ENCODE measurements around the gene MFN1. TPM values are rescaled to one million over a fixed set of nuclear protein-coding genes. Genes with fewer than 3 reads are reported as not detected.
A peak's percentile ranks its signal among the peaks of the same experiment; 100 is the strongest.

Gene MFN1
- total and polyA plus RNA-seq, 2 of the 13 experiments (the other 11 are each of a cell fraction or from before 2014, with no cell fraction given): 25.2 to 37.5 TPM

DNA sequence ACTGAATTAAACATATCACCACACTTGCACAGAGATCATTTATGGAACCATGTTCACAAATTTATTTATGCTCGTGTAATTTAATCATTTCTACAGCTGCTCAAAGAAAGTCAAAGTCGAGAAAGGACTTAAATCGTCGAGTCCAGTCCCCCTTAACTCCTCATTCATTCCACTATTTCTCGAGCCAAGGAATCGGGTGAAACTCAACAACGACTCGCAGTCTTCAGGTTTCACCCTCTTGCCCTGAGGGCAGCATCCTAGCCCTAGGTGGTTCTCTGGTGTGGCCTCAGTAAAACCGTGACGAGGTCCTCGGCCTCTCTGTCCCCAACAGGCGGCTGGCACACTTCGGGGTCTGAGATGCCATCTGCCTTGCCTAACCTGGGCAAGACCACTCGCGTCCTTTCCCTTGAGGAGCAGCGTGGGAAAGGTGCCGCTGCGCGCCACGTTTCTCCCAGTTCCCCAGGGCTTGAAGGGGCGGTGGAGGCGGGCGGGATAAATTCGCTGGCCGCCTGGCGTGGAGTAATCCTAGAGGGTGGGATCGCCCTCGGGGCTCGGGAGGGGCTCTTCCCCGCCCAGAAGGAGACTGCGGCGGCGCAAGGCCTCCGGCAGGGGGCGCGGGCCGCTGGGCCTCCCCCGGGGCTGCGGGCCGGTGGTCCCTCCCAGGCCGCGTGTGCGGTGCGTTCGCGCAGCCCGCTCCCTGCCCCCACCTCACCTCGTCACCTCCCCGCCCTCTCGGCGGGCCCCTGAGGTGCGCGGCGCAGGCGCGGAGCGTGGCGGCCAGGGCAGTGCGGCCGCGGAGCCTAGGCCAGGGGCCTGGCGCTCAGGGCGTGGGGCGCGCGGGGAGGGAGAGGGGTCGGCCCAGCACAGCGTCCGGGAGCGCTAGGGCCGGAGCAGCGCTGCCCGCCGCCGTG lies 25.0 kb upstream of the MFN1 start, which contains the start of gene ZNF639 (continued):
- TF ChIP-seq, protein P1, sequence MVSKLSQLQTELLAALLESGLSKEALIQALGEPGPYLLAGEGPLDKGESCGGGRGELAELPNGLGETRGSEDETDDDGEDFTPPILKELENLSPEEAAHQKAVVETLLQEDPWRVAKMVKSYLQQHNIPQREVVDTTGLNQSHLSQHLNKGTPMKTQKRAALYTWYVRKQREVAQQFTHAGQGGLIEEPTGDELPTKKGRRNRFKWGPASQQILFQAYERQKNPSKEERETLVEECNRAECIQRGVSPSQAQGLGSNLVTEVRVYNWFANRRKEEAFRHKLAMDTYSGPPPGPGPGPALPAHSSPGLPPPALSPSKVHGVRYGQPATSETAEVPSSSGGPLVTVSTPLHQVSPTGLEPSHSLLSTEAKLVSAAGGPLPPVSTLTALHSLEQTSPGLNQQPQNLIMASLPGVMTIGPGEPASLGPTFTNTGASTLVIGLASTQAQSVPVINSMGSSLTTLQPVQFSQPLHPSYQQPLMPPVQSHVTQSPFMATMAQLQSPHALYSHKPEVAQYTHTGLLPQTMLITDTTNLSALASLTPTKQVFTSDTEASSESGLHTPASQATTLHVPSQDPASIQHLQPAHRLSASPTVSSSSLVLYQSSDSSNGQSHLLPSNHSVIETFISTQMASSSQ (IDR thresholded peaks at IDR 0.05; ENCODE audit: low read depth): no peak
- TF ChIP-seq, protein P1 (CRISPR knock-in tag; IDR thresholded peaks at IDR 0.05; ENCODE audit: borderline replicate concordance): peak; percentile 65; the same call in 1 of the 2 replicates
- TF ChIP-seq ZNF10 (CRISPR knock-in tag; IDR thresholded peaks at IDR 0.05; ENCODE audit: borderline replicate concordance, low read depth): no peak
- peak; percentile 38; the same call in 1 of the 2 replicates for TF ChIP-seq CREB1 (IDR thresholded peaks at IDR 0.05)
- TF ChIP-seq CREB1 (CRISPR knock-in tag; IDR thresholded peaks at IDR 0.05): no peak
- 0 out of 2 replicates have a peak, but pooled peaks have one; percentile 8 for TF ChIP-seq FOXA3 (CRISPR knock-in tag; IDR thresholded peaks at IDR 0.05)
- TF ChIP-seq GATAD2A (CRISPR knock-in tag; IDR thresholded peaks at IDR 0.05): peak; percentile 69
- TF ChIP-seq IRX3 (CRISPR knock-in tag; IDR thresholded peaks at IDR 0.05; ENCODE audit: borderline replicate concordance, low read depth): peak; percentile 81; the same call in 1 of the 2 replicates
- TF ChIP-seq HOXA5 (CRISPR knock-in tag; IDR thresholded peaks at IDR 0.05): peak; percentile 51; the same call in 1 of the 2 replicates
- peak; percentile 78 for TF ChIP-seq POLR2G (IDR thresholded peaks at IDR 0.05; ENCODE audit: low read depth, low read length)
- no peak; the same call in 1 of the 2 replicates for TF ChIP-seq JDP2 (CRISPR knock-in tag; IDR thresholded peaks at IDR 0.05; ENCODE audit: borderline replicate concordance)
- TF ChIP-seq, protein P2, sequence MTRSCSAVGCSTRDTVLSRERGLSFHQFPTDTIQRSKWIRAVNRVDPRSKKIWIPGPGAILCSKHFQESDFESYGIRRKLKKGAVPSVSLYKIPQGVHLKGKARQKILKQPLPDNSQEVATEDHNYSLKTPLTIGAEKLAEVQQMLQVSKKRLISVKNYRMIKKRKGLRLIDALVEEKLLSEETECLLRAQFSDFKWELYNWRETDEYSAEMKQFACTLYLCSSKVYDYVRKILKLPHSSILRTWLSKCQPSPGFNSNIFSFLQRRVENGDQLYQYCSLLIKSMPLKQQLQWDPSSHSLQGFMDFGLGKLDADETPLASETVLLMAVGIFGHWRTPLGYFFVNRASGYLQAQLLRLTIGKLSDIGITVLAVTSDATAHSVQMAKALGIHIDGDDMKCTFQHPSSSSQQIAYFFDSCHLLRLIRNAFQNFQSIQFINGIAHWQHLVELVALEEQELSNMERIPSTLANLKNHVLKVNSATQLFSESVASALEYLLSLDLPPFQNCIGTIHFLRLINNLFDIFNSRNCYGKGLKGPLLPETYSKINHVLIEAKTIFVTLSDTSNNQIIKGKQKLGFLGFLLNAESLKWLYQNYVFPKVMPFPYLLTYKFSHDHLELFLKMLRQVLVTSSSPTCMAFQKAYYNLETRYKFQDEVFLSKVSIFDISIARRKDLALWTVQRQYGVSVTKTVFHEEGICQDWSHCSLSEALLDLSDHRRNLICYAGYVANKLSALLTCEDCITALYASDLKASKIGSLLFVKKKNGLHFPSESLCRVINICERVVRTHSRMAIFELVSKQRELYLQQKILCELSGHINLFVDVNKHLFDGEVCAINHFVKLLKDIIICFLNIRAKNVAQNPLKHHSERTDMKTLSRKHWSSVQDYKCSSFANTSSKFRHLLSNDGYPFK (CRISPR knock-in tag; IDR thresholded peaks at IDR 0.05; ENCODE audit: borderline replicate concordance): no peak; the same call in 1 of the 2 replicates
- peak; percentile 86 for TF ChIP-seq ZNF329 (CRISPR knock-in tag; IDR thresholded peaks at IDR 0.05; ENCODE audit: low read depth)
- TF ChIP-seq, protein P3, sequence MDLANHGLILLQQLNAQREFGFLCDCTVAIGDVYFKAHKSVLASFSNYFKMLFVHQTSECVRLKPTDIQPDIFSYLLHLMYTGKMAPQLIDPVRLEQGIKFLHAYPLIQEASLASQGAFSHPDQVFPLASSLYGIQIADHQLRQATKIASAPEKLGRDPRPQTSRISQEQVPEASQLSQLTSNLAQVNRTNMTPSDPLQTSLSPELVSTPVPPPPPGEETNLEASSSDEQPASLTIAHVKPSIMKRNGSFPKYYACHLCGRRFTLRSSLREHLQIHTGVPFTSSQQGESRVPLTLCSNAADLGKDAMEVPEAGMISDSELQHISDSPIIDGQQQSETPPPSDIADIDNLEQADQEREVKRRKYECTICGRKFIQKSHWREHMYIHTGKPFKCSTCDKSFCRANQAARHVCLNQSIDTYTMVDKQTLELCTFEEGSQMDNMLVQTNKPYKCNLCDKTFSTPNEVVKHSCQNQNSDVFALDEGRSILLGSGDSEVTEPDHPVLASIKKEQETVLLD (CRISPR knock-in tag; IDR thresholded peaks at IDR 0.05; ENCODE audit: low read depth): peak; percentile 71; the same call in 1 of the 2 replicates
- TF ChIP-seq ZNF550 (CRISPR knock-in tag; IDR thresholded peaks at IDR 0.05; ENCODE audit: borderline replicate concordance): no peak
- no peak for TF ChIP-seq PLRG1 (conservative IDR thresholded peaks at IDR 0.05)
- TF ChIP-seq, protein P4, sequence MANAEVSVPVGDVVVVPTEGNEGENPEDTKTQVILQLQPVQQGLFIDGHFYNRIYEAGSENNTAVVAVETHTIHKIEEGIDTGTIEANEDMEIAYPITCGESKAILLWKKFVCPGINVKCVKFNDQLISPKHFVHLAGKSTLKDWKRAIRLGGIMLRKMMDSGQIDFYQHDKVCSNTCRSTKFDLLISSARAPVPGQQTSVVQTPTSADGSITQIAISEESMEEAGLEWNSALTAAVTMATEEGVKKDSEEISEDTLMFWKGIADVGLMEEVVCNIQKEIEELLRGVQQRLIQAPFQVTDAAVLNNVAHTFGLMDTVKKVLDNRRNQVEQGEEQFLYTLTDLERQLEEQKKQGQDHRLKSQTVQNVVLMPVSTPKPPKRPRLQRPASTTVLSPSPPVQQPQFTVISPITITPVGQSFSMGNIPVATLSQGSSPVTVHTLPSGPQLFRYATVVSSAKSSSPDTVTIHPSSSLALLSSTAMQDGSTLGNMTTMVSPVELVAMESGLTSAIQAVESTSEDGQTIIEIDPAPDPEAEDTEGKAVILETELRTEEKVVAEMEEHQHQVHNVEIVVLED (CRISPR knock-in tag; IDR thresholded peaks at IDR 0.05; ENCODE audit: borderline replicate concordance): 0 out of 2 replicates have a peak, but pooled peaks have one; percentile 38
- no peak for TF ChIP-seq ZNF782 (CRISPR knock-in tag; IDR thresholded peaks at IDR 0.05; ENCODE audit: borderline replicate concordance)
- TF ChIP-seq MIXL1 (CRISPR knock-in tag; IDR thresholded peaks at IDR 0.05): no peak
